PC-3 (cell line): Measurements from ENCODE around the gene SERHL2.

ENCODE experiments used
- EZH2 ChIP-seq: fragments of 300-600 bp; sonication (generic); IDR thresholded peaks from one replicate; pipeline ENCODE4 v1.6.1; 2017; ENCODE audit warnings: antibody characterized with exemption, mild to moderate bottlenecking, low read length; ENCODE audit not compliant: unreplicated experiment
- TF ChIP-seq, protein P1 (sequence below): fragments of 300-600 bp; sonication (generic); conservative IDR thresholded peaks from 2 replicates; pipeline ENCODE4 v1.5.1; 2017; ENCODE audit warnings: antibody characterized with exemption, low read depth, mild to moderate bottlenecking, low read length

- TF ChIP-seq, protein P1, sequence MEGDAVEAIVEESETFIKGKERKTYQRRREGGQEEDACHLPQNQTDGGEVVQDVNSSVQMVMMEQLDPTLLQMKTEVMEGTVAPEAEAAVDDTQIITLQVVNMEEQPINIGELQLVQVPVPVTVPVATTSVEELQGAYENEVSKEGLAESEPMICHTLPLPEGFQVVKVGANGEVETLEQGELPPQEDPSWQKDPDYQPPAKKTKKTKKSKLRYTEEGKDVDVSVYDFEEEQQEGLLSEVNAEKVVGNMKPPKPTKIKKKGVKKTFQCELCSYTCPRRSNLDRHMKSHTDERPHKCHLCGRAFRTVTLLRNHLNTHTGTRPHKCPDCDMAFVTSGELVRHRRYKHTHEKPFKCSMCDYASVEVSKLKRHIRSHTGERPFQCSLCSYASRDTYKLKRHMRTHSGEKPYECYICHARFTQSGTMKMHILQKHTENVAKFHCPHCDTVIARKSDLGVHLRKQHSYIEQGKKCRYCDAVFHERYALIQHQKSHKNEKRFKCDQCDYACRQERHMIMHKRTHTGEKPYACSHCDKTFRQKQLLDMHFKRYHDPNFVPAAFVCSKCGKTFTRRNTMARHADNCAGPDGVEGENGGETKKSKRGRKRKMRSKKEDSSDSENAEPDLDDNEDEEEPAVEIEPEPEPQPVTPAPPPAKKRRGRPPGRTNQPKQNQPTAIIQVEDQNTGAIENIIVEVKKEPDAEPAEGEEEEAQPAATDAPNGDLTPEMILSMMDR: no peak
- no peak for TF ChIP-seq EZH2
Observed at GRCh38 chr22:42509548-42509947, 44.2 kb upstream of the SERHL2 start.
